HG03175 (cell line): ENCODE data around the gene PHACTR1.

ENCODE experiments used
- ATAC-seq: cut with Tn5 transposase; IDR thresholded peaks from one replicate; pipeline ENCODE4 v1.9.1; 2021; ENCODE audit warnings: mild to moderate bottlenecking, moderate library complexity; ENCODE audit not compliant: unreplicated experiment

PHACTR1 gene

DNA sequence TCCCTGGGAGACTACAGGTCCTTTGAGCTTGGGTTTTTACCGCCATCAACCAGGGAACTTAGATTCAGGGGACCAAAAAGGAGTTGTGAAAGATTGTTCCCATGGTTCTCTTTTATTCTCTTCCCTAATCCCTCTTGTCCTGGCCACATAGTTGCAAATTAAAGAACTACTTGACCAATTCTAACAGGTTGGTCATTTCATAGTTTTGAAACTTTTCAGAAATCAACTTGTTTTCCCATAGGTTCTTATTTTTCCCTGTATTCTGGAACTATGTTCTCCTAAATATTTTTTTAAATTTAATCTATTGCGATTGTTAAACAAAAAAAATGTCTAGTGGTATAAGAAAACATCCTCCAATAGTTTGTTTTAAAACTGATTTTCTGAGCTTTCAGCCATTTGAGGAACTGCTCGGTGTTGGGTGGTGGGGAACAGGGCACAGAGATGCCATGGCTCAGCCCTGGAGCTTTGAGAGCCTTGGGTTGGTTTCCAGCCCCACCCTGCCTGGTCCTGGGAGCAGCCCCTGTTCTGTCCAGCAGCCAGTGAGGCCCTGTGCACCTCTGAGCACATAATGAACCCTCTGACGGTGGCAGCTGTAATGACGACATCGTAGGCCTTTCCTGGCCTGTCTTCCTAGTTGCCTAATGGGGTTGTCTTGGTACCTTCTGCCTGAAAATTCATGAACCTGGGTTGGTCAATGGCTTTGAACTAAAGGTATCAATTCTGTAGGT, 558.3 kb downstream of the PHACTR1 start:
- ATAC-seq: no peak

DNA sequence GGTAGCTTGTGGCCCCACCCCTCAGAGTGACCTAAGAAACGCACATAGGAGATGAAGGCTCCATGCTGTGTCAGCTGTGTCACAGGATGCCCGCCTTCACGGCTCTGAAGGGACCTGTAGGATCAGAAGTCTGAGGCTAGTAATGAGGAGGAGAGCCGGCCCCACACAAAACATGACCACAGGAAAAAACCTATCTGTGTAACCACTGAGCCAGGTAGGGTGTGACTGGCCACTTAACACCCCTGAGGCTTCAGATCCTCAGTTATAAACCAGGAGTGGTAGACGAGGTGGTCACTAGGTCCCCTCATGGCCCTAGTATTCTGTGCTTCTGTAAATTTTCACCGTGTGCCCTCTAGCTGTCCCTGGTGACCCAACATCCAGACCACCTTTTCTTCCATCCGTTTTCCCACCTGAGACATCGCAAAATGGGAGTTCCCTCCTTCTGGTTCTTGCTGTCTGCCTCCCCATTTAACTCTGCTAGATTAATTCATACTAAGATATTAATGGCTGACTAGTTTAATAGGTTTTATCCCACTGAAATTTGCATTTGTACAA, 558.9 kb downstream of the PHACTR1 start:
- no peak for ATAC-seq

DNA sequence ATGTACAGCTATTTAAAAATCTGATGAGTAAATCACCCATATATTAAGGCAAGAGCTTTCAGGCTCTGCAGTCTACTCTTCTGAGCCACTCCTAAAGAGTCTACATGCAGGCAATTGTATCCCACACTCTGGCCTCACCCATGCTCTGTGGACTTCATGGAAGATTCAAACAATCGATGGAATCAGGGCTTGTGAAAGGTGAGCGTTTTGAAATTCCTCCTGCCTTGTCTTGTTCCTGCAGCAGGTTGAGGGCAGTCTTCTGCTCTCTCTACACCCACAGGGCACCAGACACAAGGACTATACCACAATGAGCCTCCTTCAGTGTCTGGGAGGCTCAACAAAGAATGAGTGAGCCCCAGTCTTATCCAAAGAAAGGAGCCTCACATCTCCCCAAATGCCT, 560.7 kb downstream of the PHACTR1 start:
- ATAC-seq: no peak

DNA sequence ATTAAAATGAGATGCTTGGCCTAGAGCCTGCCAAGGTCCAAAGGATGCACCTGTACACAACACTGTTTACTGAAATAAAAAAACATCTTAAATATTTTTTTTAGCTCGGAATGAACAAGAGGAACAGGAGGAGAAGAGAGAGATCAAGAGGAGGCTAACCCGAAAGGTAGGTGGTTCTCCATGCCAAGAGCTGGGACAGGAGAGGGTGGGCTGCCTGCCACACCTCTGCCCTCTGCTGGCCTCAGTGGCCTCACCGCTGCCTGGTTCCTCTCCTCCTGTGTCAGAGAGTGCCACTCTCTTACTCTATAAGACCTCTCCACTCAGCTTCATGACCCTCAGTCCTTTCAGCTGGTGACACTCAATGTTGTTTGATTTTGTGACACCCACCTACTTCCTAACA, 561.6 kb downstream of the PHACTR1 start:
- ATAC-seq: no peak

DNA sequence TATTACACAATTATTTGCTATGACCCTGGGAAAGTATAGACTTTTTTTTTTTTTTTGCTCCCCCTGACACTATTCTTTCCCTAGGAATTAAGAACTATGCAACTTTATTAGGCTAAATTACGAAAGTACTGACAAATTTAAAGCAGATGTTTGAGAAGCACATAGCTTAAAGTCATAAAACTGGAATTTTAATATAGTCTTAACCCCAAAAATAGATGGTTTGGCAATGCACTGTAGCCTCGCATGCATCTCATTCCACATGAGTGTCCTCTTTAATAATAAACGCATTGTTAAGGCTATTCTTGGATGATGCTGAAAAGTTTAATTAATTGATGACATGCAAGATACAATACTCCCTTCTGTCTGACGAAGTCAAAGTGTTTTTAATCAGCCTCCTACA, 562.4 kb downstream of the PHACTR1 start:
- ATAC-seq: no peak

DNA sequence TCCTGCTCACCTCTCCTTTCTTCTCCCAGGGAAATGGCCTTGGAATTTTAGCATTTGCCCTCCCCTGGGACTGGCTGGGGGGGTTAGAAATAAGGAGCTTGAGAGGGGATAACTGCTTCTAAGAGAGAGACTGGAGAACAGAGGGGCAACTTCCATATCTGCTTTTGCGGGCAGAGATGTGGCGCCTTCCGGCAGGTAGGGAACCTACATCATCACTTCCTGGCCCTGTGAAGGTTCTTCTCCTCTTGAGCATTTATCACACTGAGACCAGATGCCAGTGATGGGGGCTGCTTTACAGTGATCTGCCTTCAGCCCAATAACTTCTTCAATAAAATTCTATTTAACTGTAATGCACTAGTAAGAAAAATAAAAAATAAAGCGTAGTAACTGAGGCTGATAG, 563.7 kb downstream of the PHACTR1 start:
- no peak for ATAC-seq

DNA sequence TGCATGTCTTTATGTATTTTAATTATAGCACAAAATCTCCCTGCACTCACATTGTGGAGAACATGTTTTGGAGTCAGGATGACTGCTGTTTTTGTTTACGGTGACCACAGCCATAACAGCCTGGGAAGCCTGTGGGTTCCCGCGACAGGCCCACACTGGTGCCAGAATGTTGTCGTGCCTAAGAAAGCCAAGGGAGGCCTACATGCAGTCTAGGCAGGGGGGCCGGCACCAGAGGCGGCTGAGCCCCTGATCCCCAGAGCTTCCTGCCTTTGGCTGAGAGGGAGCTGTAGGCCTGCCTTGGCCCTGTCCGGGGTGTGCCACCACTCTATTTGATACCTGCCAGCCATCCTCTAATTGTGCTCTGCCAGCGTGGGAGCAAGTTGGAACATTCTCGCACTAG, 565.1 kb downstream of the PHACTR1 start:
- no peak for ATAC-seq

DNA sequence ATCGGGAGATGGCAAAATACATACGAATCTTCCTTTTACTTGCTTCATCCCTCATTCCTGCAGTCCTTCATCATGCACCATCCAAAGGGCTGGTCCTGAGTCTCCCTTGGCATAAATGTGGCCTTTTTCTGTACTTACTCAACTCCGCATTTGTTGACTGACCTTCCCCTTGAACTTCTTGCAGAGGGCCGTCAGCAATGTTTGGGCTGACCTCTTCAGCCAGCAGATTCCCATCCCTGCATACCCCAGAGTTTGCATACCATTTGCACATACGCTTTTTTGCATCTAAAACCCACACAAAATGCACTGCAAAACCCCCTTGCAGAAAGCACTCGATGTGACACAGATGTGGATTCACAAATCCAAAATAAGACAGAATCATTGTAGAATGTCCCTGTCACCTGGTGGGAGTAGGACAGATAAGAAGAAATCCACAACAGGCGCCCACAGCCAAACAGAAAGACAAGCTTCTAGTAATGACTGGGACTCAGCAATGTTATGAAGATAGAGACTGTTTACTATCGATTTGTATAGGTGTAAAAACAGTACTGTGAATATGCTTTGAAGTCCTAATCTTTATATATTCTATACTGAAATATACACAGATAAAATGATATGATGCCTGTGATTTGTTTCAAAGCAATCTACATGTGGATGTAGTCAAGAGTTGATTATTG, 566.0 kb downstream of the PHACTR1 start:
- ATAC-seq: no peak

DNA sequence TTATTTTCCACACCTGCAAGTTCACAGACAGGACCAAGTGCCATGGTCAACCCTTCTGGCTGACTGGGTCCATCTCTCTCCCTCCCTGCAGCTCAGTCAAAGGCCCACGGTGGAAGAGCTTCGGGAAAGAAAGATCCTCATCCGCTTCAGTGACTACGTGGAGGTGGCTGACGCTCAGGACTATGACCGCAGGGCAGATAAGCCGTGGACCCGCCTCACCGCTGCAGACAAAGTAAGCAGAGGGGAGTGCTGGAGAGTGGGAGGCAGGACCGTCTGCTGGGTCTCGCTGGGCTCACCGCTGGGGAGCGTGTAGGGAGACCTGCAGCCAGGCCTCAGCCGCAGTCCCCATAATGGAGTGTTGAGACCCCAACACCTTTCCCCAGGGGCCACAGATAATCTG, 566.8 kb downstream of the PHACTR1 start:
- ATAC-seq: no peak

DNA sequence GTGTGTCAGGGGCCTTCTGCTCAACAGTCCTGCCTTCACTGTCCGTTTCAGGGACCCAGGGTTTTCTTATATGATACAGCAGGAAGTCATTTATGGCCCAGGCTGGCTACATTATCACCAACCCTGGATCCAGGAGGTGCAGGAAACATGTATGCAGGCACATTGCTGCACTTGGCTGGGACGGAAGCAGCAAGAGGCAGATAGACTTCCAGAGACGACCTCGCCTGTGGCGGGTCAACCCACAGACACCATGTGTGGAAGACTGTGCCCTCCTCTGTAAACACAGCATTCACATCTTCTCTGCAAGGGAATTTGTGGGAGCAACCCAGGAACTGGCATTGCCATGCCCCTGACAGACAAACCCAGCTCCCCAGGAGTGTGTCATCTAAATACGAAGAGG, 568.1 kb downstream of the PHACTR1 start:
- no peak for ATAC-seq

DNA sequence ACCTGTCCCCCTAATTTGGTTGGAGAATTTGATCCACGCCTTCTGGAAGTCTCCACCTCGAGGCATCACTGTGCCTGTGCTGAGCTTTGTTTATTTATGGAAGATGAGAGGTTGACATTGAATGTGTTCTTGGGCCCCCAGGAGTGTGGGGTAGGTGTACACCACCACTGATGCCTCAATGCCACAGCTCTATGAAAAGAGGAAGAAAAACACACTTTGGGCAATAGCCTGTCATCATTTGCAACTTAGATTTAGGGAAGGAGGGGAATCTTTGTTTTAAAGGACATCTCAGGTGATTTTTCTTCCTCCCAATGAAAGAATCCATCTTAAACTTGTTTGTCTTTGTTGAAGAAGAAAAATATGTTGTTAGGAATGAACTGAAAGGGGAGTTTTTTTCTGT, 569.1 kb downstream of the PHACTR1 start:
- no peak for ATAC-seq

DNA sequence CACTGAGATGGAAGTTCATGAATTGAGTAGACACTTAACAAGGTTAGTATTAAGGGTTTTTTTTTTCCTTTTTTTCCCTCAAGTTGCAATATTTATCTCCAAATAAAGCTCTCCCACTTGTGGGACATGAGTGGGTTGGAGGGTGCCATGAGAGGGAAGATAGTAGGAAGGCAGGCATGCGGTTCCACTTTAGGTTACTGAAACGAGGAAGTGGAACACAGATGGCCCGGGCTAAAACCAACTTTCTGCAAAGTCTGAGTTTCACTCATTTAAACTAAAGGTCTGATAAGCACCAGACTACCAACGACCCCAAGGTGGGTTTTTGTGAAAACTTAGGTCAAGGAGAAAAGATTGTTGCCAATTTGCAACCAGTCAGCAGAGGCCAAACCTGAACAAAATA, 569.6 kb downstream of the PHACTR1 start:
- peak; percentile 39 for ATAC-seq

DNA sequence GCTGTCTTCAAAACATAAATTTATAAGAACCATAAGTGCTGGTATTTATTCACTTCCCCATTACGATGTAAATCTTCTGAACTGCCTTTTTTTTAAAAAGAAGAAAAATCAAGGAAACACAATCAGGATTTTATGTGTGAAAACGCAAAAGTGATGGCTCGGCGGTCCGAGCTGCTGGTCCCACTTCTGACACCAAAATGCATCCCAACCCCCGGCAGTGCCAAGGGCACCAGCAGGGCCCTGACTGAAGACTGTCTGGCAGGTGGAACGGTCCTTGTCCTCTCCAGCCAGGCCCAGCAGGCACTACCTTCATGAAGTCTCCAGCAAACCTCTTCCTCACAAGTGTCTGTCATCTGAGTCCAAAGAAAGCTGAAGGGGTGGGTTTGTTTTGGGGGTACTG, 570.5 kb downstream of the PHACTR1 start:
- no peak for ATAC-seq

DNA sequence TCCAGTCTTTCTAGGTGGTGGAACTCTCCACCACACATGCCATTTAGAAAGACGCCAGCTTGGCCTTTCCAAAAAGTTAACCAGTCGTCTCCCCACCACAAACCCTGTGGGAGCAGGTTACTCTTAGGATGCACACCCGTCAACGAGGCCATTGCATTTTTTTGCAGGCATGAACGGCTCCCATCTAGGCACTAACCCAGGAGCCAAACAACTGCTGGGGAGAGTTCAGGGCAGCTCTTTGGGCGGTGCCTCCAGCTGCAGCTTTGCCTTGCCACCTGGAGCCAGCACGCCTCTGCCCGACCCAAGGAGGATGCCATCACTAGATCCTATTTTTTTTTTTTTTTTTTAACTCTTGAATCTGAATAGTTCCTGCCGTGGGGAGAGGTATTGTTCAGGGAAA, 571.9 kb downstream of the PHACTR1 start:
- no peak for ATAC-seq

DNA sequence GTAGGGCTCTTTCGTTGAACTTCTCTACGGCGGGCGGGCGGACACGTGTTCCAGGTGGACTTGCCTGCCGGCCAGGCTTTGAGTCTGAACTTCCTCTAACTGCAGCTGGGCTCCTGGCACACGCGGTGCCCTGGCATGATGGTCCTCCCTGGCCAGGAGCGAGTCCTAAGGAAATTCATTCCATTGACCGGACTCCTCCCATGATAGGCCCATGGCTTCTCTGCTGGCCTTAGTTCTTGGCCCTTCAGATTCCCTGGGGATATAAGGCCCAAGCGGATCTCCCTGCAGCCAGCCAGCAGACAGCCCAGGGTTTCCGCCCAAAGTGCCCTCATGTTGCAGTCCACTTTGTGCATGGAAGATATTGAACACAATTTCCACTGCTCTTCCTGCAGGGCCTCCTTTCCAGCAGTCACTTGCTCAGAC, 572.4 kb downstream of the PHACTR1 start:
- no peak for ATAC-seq

DNA sequence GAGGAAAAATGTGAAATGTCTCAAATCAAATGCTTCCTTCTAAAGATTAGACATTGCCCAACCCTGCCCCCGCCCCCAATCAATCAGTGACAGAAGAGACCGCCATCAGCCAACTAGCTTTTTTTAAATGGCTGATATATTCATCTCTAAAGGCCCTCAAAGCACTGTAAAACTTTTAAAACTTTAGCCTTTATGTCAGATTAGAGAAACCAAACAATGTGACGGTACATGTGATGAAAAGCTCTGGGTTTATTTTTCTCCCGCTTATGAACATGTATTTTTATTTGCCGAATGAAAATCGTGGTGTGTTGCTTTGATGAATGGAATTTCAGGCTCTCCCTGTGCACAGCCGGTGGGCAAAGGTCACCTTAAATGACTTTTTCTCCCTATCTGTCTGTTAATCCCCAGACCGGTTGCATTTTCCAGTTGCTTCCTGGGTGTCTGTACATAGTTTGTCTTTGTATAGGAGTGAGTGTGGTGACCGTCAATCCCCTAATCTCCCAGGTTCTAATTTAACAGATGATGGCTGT, 573.3 kb downstream of the PHACTR1 start:
- no peak for ATAC-seq

DNA sequence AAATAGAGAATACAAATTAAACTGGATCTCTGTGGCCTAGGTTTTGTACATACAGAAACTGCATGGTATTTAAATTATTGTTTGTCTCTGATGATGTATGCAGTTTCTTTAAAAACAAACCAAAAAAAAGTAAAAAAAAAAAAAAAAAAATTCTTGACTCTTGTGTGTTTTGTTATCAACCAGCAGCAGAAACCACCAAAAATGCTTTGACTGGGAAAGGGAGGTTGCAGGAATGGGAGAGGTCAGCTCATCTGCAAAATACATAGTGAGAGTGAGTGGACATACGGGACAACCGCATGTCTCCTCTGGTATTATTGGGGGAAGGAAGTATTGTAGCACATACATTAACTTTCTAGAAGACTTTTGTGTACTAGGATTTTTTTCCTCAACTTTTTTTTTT, 573.8 kb downstream of the PHACTR1 start:
- ATAC-seq: no peak

DNA sequence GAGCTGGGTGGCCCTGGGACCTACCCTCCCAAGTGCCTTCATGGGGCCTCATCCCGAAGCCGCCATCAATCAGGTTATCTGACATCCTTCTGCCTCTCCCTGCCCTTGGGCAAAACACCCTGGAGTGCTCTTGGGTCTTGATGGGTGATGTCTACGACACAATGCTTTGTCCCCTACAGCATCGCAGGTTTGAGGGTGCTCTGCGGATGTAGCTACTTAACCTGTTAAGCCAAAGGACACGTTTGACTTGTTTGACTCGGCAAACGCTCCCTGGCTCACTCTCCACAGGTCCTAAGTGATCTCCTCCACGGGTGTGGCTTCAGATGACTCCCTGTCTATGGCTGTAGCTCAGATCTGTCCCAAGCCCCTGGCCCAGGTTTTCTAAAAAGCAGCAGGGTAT, 576.2 kb downstream of the PHACTR1 start:
- no peak for ATAC-seq

DNA sequence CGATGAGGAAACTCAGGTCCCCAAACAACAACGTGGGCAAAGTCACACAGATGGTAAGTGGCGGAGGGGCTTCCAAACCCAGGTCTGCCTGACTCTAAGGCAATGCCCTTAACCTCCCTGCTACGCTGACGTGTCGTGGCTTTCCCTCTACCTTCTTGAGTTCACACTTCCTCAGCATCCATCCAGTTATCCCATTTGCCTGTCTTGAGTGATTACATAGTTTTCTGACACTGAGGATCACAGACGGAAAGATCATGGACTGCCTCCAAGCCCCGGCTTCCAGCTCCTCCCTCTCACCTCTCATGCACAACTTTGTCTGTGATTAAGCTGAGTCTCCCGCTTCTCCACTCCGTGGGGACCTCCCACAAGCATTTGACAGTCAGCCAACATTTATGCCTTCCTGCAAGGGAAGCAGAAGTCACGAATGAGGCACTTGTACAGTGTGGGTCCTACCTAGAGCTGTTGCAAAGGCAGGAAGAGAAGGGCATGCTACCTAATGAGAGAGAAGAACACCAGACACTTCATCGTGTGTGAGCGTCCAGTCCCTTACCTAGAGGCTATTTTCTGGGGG, 578.0 kb downstream of the PHACTR1 start:
- no peak for ATAC-seq

DNA sequence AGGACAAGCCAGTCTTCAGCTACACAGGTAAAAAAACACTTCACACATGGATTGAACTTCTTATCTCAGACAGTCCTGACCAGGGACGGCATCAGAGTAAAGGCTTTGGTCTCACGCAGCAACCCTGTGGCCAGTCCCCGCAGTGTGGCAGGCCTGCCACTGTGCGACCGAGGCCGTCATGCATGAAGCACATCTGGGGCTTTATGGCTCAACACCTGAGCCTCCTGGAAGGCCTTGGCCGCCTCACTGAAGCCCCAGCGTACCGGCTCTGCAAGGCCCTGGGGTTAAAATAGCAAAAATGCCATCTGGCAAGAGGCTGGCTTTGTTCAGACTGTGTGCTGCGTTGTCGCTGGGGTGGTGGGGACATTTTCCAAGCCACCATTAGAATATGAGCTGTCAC, 579.0 kb downstream of the PHACTR1 start:
- no peak for ATAC-seq

DNA sequence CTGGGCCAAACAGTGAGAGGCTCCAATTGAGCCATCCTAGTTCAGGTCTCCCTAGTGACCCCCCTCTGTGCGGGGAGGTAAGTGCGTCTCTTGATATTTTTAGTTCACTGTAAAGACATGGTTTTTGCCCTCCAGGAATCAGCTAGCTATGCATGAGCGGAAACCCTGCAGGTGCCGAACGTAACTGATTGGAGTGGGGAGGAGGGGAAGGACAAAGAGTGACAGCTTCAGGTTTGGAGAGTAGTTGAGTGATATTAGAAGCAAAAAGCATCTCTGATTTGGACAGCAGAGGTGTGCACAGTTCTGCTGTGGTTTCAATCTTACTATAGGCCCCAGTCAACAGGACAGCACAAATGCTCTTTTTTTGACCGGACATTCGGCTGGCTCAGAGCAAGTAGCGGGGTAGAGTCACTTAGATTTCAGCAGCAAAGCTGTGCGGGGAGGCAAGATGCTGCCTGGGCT, 580.0 kb downstream of the PHACTR1 start:
- ATAC-seq: no peak

DNA sequence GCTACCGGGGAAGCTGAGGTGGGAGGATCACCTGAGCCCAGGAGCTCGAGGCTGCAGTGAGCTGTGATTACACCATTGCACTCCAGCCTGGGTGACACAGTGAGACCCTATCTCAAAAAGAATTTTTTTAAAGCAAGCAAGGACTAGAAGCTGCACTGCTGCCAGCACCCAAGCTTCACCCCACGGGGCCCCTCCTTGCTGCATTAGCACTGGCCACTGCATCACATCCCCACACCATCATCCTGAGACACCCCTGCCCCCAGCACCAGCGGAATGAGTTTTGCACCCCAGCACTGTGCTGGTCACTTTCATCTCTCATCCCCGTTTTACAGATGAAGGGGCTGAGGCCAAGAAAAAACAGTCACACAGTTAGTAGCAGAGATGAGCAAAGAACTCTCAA, 580.8 kb downstream of the PHACTR1 start:
- no peak for ATAC-seq
